SU-DHL-6 (cell line): ENCODE data around the gene PNPLA7.

Source experiments
- CTCF ChIP-seq: fragments of 200-600 bp; sonication (generic); IDR thresholded peaks from one replicate; pipeline ENCODE4 v1.5.1; 2017; ENCODE audit warnings: antibody characterized with exemption, mild to moderate bottlenecking, low read length, moderate library complexity; ENCODE audit not compliant: insufficient read depth, poor library complexity, severe bottlenecking
- EZH2phosphoT487 ChIP-seq: fragments of 200-600 bp; sonication (generic), shearing (Covaris generic); conservative IDR thresholded peaks from 2 replicates; pipeline ENCODE4 v1.6.1; 2018; ENCODE audit warnings: mild to moderate bottlenecking, antibody characterized with exemption, low read length, moderate library complexity, mixed read lengths

GRCh38 chr9:137467896-137468295 is 82.3 kb downstream of the PNPLA7 start:
- TF ChIP-seq CTCF (no peak), EZH2phosphoT487 (no peak)
